Parathyroid adenoma (tissue), 2 donors: ENCODE results near the gene DSPP.
"Not testable (repeated sequence)": the region's sequence is repeated elsewhere in the genome, so short reads cannot be mapped to it uniquely, and the experiment has no call there.

Source experiments
- H2AFZ ChIP-seq: fragments of 300-600 bp; sonication (generic); one replicate; pipeline ENCODE4 v1.7.0; 2017; ENCODE audit warnings: antibody characterized with exemption, mild to moderate bottlenecking
- H3K27ac ChIP-seq: fragments of 300-600 bp; sonication (generic); one replicate; pipeline ENCODE4 v1.7.0; 2017
- H3K27me3 ChIP-seq: fragments of 300-600 bp; sonication (generic); one replicate; pipeline ENCODE4 v1.7.0; 2017; ENCODE audit warnings: low read length; ENCODE audit not compliant: control insufficient read depth, insufficient read depth
- H3K36me3 ChIP-seq: fragments of 300-600 bp; sonication (generic); one replicate; pipeline ENCODE4 v1.7.0; 2017; ENCODE audit warnings: low read length; ENCODE audit not compliant: control insufficient read depth, insufficient read depth
- H3K4me1 ChIP-seq: fragments of 300-600 bp; sonication (generic); one replicate; pipeline ENCODE4 v1.7.0; 2017; ENCODE audit warnings: control low read depth
- H3K4me2 ChIP-seq: fragments of 300-600 bp; sonication (generic); one replicate; pipeline ENCODE4 v1.7.0; 2017; ENCODE audit warnings: low read length
- H3K4me3 ChIP-seq: fragments of 300-600 bp; sonication (generic); one replicate; pipeline ENCODE4 v1.7.0; 2017; ENCODE audit warnings: low read depth, low read length
- H3K79me2 ChIP-seq: fragments of 300-600 bp; sonication (generic); one replicate; pipeline ENCODE4 v1.7.0; 2017; ENCODE audit warnings: control low read depth
- H3K9ac ChIP-seq: fragments of 300-600 bp; sonication (generic); one replicate; pipeline ENCODE4 v1.7.0; 2017; ENCODE audit warnings: mild to moderate bottlenecking
- H3K9me3 ChIP-seq: fragments of 300-600 bp; sonication (generic); one replicate; pipeline ENCODE4 v1.7.0; 2017; ENCODE audit warnings: low read length; ENCODE audit not compliant: control insufficient read depth
- CTCF ChIP-seq: fragments of 300-600 bp; sonication (generic); IDR thresholded peaks from one replicate; pipeline ENCODE4 v1.7.0; 2017; ENCODE audit warnings: antibody characterized with exemption, mild to moderate bottlenecking
- donor health status: primary hyperparathyroidism.

Gene DSPP

GRCh38 chr4:87567191-87567590 lies 41.1 kb upstream of the DSPP start:
- Histone ChIP-seq H2AFZ (no peak overlapping the region), H3K79me2 (no peaks in the 10 kb centered on the region), H3K27ac (no peak overlapping the region), H3K4me3 (no peak overlapping the region), H3K9me3 (no peaks in the 10 kb centered on the region), H3K4me2 (no peak overlapping the region), H3K27me3 (no peaks in the 10 kb centered on the region), H3K36me3 (no peaks in the 10 kb centered on the region), H3K9ac (no peak overlapping the region), H3K4me1 (no peaks in the 10 kb centered on the region)
- no peak for TF ChIP-seq CTCF

GRCh38 chr4:87570290-87570805 lies 38.0 kb upstream of the DSPP start:
- Histone ChIP-seq H3K9me3 (no peaks in the 10 kb centered on the region), H3K9ac (no peak overlapping the region), H3K27me3 (no peaks in the 10 kb centered on the region), H3K4me3 (no peak overlapping the region), H3K4me2 (no peak overlapping the region), H3K79me2 (no peaks in the 10 kb centered on the region), H3K27ac (no peak overlapping the region), H3K36me3 (no peaks in the 10 kb centered on the region), H2AFZ (no peak overlapping the region), H3K4me1 (no peaks in the 10 kb centered on the region)
- no peak for TF ChIP-seq CTCF

GRCh38 chr4:87574376-87574775 lies 34.0 kb upstream of the DSPP start:
- not testable (repeated sequence) for H3K9ac ChIP-seq, H3K36me3 ChIP-seq, H3K27ac ChIP-seq, H3K4me1 ChIP-seq, H3K79me2 ChIP-seq, H3K4me2 ChIP-seq, H3K4me3 ChIP-seq, H3K27me3 ChIP-seq, H3K9me3 ChIP-seq, H2AFZ ChIP-seq

- TF ChIP-seq CTCF = no peak
- H3K79me2 ChIP-seq = no peaks in the 10 kb centered on the region
- no peaks in the 10 kb centered on the region for H3K36me3 ChIP-seq
- H3K4me2 ChIP-seq = no peak overlapping the region
- H2AFZ ChIP-seq = no peak overlapping the region
- no peaks in the 10 kb centered on the region for H3K27me3 ChIP-seq
- H3K4me1 ChIP-seq = no peaks in the 10 kb centered on the region
- H3K27ac ChIP-seq = no peak overlapping the region
- no peaks in the 10 kb centered on the region for H3K9me3 ChIP-seq
- H3K4me3 ChIP-seq = no peak overlapping the region
- no peak overlapping the region for H3K9ac ChIP-seq
These were observed 33.3 kb upstream of the DSPP start for GRCh38 chr4:87574996-87575395.

- TF ChIP-seq CTCF = no peak
- no peaks in the 10 kb centered on the region for H3K4me1 ChIP-seq
- H3K9me3 ChIP-seq = no peaks in the 10 kb centered on the region
- H3K36me3 ChIP-seq = no peaks in the 10 kb centered on the region
- no peak overlapping the region for H2AFZ ChIP-seq
- H3K27ac ChIP-seq = no peak overlapping the region
- H3K27me3 ChIP-seq = no peaks in the 10 kb centered on the region
- H3K4me2 ChIP-seq = no peak overlapping the region
- no peaks in the 10 kb centered on the region for H3K79me2 ChIP-seq
- H3K9ac ChIP-seq = no peak overlapping the region
- H3K4me3 ChIP-seq = no peak overlapping the region
These were observed 32.9 kb upstream of the DSPP start for GRCh38 chr4:87575408-87575807.
